ENCODE data around the gene CSGALNACT2. TPM values are rescaled to one million over a fixed set of nuclear protein-coding genes. Genes with fewer than 3 reads are reported as not detected.

The CSGALNACT2 gene
- 13.2 and 17.3 TPM in 2 replicates for total RNA-seq

GRCh38 chr10:43138021-43138756 is at the start of gene CSGALNACT2:
Gene CSGALNACT2, plus strand, starts transcription at chr10:43138445. Its CDS starts 16,705 bp downstream, at chr10:43155150.
- TF ChIP-seq CTCF (IDR thresholded peaks at IDR 0.05; ENCODE audit: insufficient read depth, low read depth, low read length): no peak
- H3K4me3 ChIP-seq (ENCODE audit: low read depth, low read length): peak within 1 kb of the TSS; percentile 72
- peak; percentile 88 for DNase-seq (ENCODE audit: low read depth)

GRCh38 chr10:43089519-43089918 is 48.7 kb upstream of the CSGALNACT2 start:
- DNase-seq (ENCODE audit: low read depth): no peak
- TF ChIP-seq CTCF (IDR thresholded peaks at IDR 0.05; ENCODE audit: insufficient read depth, low read depth, low read length): no peak
- no peak overlapping the region for H3K4me3 ChIP-seq (ENCODE audit: low read depth, low read length)

GRCh38 chr10:43090188-43090587 is 48.1 kb upstream of the CSGALNACT2 start:
- H3K4me3 ChIP-seq (ENCODE audit: low read depth, low read length): no peak overlapping the region
- DNase-seq (ENCODE audit: low read depth): no peak
- no peak for TF ChIP-seq CTCF (IDR thresholded peaks at IDR 0.05; ENCODE audit: insufficient read depth, low read depth, low read length)

- no peak for TF ChIP-seq CTCF (IDR thresholded peaks at IDR 0.05; ENCODE audit: insufficient read depth, low read depth, low read length)
- DNase-seq (ENCODE audit: low read depth): no peak
- no peak overlapping the region for H3K4me3 ChIP-seq (ENCODE audit: low read depth, low read length)
Measured at GRCh38 chr10:43090664-43091063, 47.6 kb upstream of the CSGALNACT2 start.

GRCh38 chr10:43091846-43092245 is 46.4 kb upstream of the CSGALNACT2 start:
- H3K4me3 ChIP-seq (ENCODE audit: low read depth, low read length): no peak overlapping the region
- no peak for DNase-seq (ENCODE audit: low read depth)
- TF ChIP-seq CTCF (IDR thresholded peaks at IDR 0.05; ENCODE audit: insufficient read depth, low read depth, low read length): no peak

- no peak overlapping the region for H3K4me3 ChIP-seq (ENCODE audit: low read depth, low read length)
- DNase-seq (ENCODE audit: low read depth): no peak
- TF ChIP-seq CTCF (IDR thresholded peaks at IDR 0.05; ENCODE audit: insufficient read depth, low read depth, low read length): no peak
Measured at GRCh38 chr10:43093423-43094076, 44.7 kb upstream of the CSGALNACT2 start.

Measured in fibroblast of villous mesenchyme (primary cell).